Measurements from ENCODE around the gene EFHC2. TPM values are rescaled to one million over a fixed set of nuclear protein-coding genes. Genes with fewer than 3 reads are reported as not detected.

The EFHC2 gene
- total RNA-seq, 1 experiment from 2014 or later: not detected

GRCh38 chrX:44245733-44246132 is 97.7 kb downstream of the EFHC2 start:
- no peaks in the 10 kb centered on the region for H3K9me3 ChIP-seq (ENCODE audit: control insufficient read depth in 1 of 2, insufficient read depth in 1 of 2, low read depth in 1 of 2, low read length in 2 of 2)
- no peaks in the 10 kb centered on the region for H3K79me2 ChIP-seq (ENCODE audit: insufficient read depth, low read length)
- POLR2A ChIA-PET: no interaction called here
- TF ChIP-seq ZBTB33 (IDR thresholded peaks at IDR 0.05; ENCODE audit: extremely low read depth, insufficient replicate concordance, low read length) (no peak), ZFX (IDR thresholded peaks at IDR 0.05) (no peak), ZNF274 (IDR thresholded peaks at IDR 0.05; ENCODE audit: low read depth, low read length) (no peak), RAD21 (IDR thresholded peaks at IDR 0.05; ENCODE audit: low read depth) (no peak), EZH2 (IDR thresholded peaks at IDR 0.05) (no peak), POLR2AphosphoS5 (IDR thresholded peaks at IDR 0.05; ENCODE audit: low read depth, low read length) (no peak), JUND (IDR thresholded peaks at IDR 0.05) (no peak), ELF1 (IDR thresholded peaks at IDR 0.05; ENCODE audit: borderline replicate concordance, low read depth) (no peak), POLR2A (IDR thresholded peaks at IDR 0.05; ENCODE audit: borderline replicate concordance, extremely low read depth, insufficient read depth, insufficient read length) (no peak), MAX (IDR thresholded peaks at IDR 0.05) (no peak), CBX3 (IDR thresholded peaks at IDR 0.05; ENCODE audit: low read depth) (no peak), SIN3A (IDR thresholded peaks at IDR 0.05; ENCODE audit: low read depth) (no peak)
- TF ChIP-seq, protein P1, sequence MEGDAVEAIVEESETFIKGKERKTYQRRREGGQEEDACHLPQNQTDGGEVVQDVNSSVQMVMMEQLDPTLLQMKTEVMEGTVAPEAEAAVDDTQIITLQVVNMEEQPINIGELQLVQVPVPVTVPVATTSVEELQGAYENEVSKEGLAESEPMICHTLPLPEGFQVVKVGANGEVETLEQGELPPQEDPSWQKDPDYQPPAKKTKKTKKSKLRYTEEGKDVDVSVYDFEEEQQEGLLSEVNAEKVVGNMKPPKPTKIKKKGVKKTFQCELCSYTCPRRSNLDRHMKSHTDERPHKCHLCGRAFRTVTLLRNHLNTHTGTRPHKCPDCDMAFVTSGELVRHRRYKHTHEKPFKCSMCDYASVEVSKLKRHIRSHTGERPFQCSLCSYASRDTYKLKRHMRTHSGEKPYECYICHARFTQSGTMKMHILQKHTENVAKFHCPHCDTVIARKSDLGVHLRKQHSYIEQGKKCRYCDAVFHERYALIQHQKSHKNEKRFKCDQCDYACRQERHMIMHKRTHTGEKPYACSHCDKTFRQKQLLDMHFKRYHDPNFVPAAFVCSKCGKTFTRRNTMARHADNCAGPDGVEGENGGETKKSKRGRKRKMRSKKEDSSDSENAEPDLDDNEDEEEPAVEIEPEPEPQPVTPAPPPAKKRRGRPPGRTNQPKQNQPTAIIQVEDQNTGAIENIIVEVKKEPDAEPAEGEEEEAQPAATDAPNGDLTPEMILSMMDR (IDR thresholded peaks at IDR 0.05 in 2 of 3, conservative IDR thresholded peaks at IDR 0.05 in 1 of 3; ENCODE audit: borderline replicate concordance in 1 of 3, insufficient read depth in 1 of 3, low read depth in 2 of 3, low read length in 2 of 3): no peak
- TF ChIP-seq, protein P2, sequence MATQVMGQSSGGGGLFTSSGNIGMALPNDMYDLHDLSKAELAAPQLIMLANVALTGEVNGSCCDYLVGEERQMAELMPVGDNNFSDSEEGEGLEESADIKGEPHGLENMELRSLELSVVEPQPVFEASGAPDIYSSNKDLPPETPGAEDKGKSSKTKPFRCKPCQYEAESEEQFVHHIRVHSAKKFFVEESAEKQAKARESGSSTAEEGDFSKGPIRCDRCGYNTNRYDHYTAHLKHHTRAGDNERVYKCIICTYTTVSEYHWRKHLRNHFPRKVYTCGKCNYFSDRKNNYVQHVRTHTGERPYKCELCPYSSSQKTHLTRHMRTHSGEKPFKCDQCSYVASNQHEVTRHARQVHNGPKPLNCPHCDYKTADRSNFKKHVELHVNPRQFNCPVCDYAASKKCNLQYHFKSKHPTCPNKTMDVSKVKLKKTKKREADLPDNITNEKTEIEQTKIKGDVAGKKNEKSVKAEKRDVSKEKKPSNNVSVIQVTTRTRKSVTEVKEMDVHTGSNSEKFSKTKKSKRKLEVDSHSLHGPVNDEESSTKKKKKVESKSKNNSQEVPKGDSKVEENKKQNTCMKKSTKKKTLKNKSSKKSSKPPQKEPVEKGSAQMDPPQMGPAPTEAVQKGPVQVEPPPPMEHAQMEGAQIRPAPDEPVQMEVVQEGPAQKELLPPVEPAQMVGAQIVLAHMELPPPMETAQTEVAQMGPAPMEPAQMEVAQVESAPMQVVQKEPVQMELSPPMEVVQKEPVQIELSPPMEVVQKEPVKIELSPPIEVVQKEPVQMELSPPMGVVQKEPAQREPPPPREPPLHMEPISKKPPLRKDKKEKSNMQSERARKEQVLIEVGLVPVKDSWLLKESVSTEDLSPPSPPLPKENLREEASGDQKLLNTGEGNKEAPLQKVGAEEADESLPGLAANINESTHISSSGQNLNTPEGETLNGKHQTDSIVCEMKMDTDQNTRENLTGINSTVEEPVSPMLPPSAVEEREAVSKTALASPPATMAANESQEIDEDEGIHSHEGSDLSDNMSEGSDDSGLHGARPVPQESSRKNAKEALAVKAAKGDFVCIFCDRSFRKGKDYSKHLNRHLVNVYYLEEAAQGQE (IDR thresholded peaks at IDR 0.05; ENCODE audit: low read depth): no peak
- ATAC-seq (no peak), DNase-seq (ENCODE audit: low read depth, low spot score) (no peak)
- CTCF ChIA-PET: no interaction called here
- H3K9me2 ChIP-seq (ENCODE audit: insufficient read depth): no peaks in the 10 kb centered on the region
- no peaks in the 10 kb centered on the region for H3K36me3 ChIP-seq (ENCODE audit: control insufficient read depth in 1 of 2, insufficient read depth in 2 of 2, low read length in 2 of 2)
- H3K9ac ChIP-seq (ENCODE audit: low read length): no peak overlapping the region
- no peak overlapping the region for H2AFZ ChIP-seq (ENCODE audit: low read depth, low read length, poor library complexity, severe bottlenecking)
- RAD21 ChIA-PET (ENCODE audit: low non-redundant PET in 1 of 2, low total read pairs in 2 of 2, uncharacterized antibody in 2 of 2, unreplicated experiment in 2 of 2): no interaction called here
- no peak overlapping the region for H3K4me3 ChIP-seq (replicated peaks in 1 of 2; ENCODE audit: low read depth in 1 of 2, low read length in 2 of 2)
- no peak overlapping the region for H3K4me2 ChIP-seq (ENCODE audit: low read length)
- no peak overlapping the region for H3K27ac ChIP-seq (ENCODE audit: low read depth, low read length)
- H3K4me1 ChIP-seq (ENCODE audit: control insufficient read depth in 1 of 2, insufficient read depth in 2 of 2, low read length in 2 of 2): no peaks in the 10 kb centered on the region
- intact Hi-C loops (cut with micrococcal nuclease): no loop called here
- no peaks in the 10 kb centered on the region for H3K27me3 ChIP-seq (ENCODE audit: insufficient read depth, low read length)
- no peaks in the 10 kb centered on the region for H4K20me1 ChIP-seq (ENCODE audit: insufficient read depth)
- BruUV-seq (replicated peaks): no TSS peak
